Endothelial cell (in vitro differentiated cells): Measurements from ENCODE around the gene METRNL. TPM values are rescaled to one million over a fixed set of nuclear protein-coding genes. Genes with fewer than 3 reads are reported as not detected.

ENCODE experiments used
- DNase-seq: peaks from one replicate; pipeline ENCODE4 v3.0.0; 2021; ENCODE audit warnings: low spot score
- H3K27ac Mint-ChIP-seq: one replicate; pipeline ENCODE4 v1.8.0; 2021; ENCODE audit warnings: mixed read lengths, inconsistent platforms; ENCODE audit not compliant: unreplicated experiment
- H3K27me3 Mint-ChIP-seq: one replicate; pipeline ENCODE4 v1.8.0; 2021; ENCODE audit warnings: mild to moderate bottlenecking, moderate library complexity, mixed read lengths, inconsistent platforms; ENCODE audit not compliant: unreplicated experiment
- H3K36me3 Mint-ChIP-seq: one replicate; pipeline ENCODE4 v1.8.0; 2021; ENCODE audit warnings: mild to moderate bottlenecking, low read depth, mixed read lengths, inconsistent platforms; ENCODE audit not compliant: unreplicated experiment
- H3K4me1 Mint-ChIP-seq: one replicate; pipeline ENCODE4 v1.8.0; 2021; ENCODE audit warnings: mild to moderate bottlenecking, mixed read lengths, inconsistent platforms; ENCODE audit not compliant: unreplicated experiment
- H3K4me3 Mint-ChIP-seq: one replicate; pipeline ENCODE4 v1.8.0; 2021; ENCODE audit warnings: mild to moderate bottlenecking, mixed read lengths, inconsistent platforms; ENCODE audit not compliant: unreplicated experiment
- H3K9me3 Mint-ChIP-seq: one replicate; pipeline ENCODE4 v1.8.0; 2021; ENCODE audit warnings: mixed read lengths, inconsistent platforms; ENCODE audit not compliant: unreplicated experiment
- total RNA-seq: library from RNA; stranded (reverse); fragmentation: NEBNext Ultra II Directional; extraction: Animal tissue kit (Norgen Biotek cat#: 25700); gene quantifications from one replicate; pipeline ENCODE4 v1.2.1, GENCODE V29; 2021; ENCODE audit not compliant: unreplicated experiment
- TF ChIP-seq, protein P1 (sequence below): fragments of 200-600 bp; sonication (generic); IDR thresholded peaks from one replicate; pipeline ENCODE4 v1.5.0; 2021; ENCODE audit warnings: antibody characterized with exemption; ENCODE audit not compliant: unreplicated experiment

The METRNL gene
- total RNA-seq, 1 donor from 2014 or later, result 5.3 TPM

DNA sequence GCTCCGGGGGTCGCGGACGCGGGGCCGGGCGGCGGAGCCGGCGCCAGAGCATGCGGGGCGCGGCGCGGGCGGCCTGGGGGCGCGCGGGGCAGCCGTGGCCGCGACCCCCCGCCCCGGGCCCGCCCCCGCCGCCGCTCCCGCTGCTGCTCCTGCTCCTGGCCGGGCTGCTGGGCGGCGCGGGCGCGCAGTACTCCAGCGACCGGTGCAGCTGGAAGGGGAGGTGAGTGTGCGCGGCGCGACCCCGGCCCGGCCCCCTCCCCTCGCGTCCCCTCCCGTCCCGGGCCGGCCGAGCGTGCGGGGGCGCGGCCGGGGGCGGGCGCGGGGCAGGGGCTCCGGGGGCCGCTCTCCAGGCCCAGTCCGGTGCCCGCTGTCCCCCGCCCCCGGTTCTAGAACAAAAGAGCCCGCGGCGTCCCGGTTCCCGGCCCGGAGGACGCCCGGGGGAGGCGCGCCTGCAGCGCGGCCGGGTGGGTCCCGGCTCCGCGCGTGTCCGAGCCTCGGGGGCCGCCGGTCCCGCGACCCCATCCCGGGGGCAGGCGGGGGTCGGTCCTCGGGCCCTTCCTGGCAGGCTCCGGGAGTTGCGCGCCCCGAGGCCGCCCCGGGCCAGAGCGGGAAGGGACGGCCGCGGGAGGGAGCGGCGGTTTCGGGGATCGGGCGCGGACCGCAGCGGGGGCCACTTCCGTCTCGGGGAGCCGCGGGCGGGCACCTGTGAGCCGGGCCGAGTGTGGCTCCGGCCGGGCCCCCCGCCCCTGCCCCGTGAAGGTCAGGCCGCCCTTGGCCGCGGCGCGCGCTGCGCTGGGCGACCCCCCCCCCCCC is 563 bp downstream of the METRNL start:
- Mint-ChIP-seq H3K4me3 (no peak overlapping the region), H3K4me1 (peaks cover 2% of the 10 kb centered on the region), H3K27me3 (peaks cover 19% of the 10 kb centered on the region), H3K36me3 (no peaks in the 10 kb centered on the region), H3K9me3 (no peaks in the 10 kb centered on the region), H3K27ac (no peak overlapping the region)
- TF ChIP-seq, protein P1, sequence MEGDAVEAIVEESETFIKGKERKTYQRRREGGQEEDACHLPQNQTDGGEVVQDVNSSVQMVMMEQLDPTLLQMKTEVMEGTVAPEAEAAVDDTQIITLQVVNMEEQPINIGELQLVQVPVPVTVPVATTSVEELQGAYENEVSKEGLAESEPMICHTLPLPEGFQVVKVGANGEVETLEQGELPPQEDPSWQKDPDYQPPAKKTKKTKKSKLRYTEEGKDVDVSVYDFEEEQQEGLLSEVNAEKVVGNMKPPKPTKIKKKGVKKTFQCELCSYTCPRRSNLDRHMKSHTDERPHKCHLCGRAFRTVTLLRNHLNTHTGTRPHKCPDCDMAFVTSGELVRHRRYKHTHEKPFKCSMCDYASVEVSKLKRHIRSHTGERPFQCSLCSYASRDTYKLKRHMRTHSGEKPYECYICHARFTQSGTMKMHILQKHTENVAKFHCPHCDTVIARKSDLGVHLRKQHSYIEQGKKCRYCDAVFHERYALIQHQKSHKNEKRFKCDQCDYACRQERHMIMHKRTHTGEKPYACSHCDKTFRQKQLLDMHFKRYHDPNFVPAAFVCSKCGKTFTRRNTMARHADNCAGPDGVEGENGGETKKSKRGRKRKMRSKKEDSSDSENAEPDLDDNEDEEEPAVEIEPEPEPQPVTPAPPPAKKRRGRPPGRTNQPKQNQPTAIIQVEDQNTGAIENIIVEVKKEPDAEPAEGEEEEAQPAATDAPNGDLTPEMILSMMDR, result no peak
- peak; percentile 37 for DNase-seq

- DNase-seq, result no peak
- Mint-ChIP-seq H3K9me3 (no peaks in the 10 kb centered on the region), H3K4me3 (no peak overlapping the region), H3K36me3 (no peaks in the 10 kb centered on the region), H3K27ac (no peak overlapping the region), H3K27me3 (peaks cover 19% of the 10 kb centered on the region), H3K4me1 (peaks cover 2% of the 10 kb centered on the region)
- TF ChIP-seq, protein P1, result no peak
Measured at GRCh38 chr17:83080579-83080857, 1.1 kb downstream of the METRNL start.

DNA sequence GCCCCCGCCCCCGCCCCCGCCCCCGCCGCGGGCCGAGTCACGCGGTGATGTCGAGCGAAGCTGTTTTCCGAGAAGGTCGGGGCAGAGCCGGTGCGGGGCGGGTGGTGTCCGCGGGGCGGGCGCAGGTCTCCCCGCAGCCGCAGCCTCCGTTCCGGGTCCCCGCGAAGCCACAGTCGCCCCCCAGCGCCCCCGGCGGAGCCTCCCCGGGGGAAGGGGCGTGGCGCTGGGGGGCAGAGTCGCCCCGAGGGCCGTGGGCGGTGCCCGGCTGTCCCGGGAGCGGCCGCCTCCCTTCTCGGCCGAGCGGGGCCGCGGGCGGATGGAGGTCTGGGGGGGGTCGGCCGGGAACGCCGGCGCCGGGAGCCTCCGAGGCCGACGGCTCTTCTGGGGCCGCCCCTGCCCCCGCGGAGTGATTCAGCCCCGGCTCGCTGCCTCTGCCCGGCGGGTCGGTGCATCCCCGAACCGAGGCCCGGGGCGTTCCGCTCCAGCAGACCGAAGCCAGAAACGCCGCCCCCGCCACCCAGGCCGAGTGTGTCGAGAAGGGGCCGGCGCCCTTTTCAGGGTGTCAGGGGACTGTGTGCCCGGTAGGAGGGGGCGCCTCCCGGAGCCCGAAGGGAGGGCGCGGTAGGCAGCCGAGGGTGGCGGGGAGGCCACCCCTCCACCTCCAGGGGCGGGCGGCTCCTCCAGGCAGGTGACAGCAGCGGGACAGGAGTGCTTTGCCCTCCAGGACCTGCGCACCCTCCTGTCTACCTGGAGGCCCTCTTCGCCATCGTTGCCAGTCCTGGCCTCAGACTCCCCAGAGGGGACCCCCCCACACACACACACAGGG is 1.7 kb downstream of the METRNL start:
- peak overlapping the region; percentile 88 for H3K4me3 Mint-ChIP-seq
- no peak overlapping the region for H3K27ac Mint-ChIP-seq
- DNase-seq, result no peak

DNA sequence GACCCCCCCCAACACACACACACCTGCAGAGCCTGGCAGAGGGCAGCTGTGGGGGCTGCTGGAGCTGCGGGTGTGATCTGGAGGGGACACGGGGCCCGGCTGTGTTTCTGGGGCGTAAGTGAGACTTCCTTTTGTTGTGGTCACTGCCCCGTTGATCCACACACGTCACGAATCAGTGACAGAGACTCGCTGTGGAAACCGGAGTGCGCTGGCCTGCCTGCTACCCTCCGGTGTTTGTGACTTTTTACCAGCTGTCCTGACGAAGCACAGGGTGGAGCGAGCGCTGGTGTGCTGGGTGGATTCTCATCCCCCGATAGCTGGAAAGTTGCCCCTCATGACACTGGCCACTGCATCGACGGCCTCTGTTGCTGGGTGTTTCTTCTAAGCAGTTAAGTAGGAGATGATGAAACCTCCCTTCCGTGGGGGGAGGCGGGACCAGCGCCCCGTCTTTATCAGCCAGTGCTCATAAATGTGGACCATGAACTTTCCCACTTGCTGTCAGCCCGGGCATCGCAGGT is 2.3 kb downstream of the METRNL start:
- Mint-ChIP-seq H3K4me1 (peaks cover 2% of the 10 kb centered on the region), H3K27ac (no peak overlapping the region)

More for the DNA sequence above, 1.7 kb downstream of the METRNL start:
- no peaks in the 10 kb centered on the region for H3K36me3 Mint-ChIP-seq
- no peaks in the 10 kb centered on the region for H3K9me3 Mint-ChIP-seq
- peaks cover 19% of the 10 kb centered on the region for H3K27me3 Mint-ChIP-seq
- TF ChIP-seq, protein P1, result no peak
- H3K4me1 Mint-ChIP-seq, result peaks cover 2% of the 10 kb centered on the region

More for the DNA sequence above, 2.3 kb downstream of the METRNL start:
- Mint-ChIP-seq H3K27me3 (peaks cover 23% of the 10 kb centered on the region), H3K4me3 (peak overlapping the region; percentile 88), H3K9me3 (no peaks in the 10 kb centered on the region), H3K36me3 (no peaks in the 10 kb centered on the region)
- DNase-seq, result no peak
- TF ChIP-seq, protein P1, result no peak
